NCI-H2171 (cell line): Measurements from ENCODE around the gene KIF19.
A peak's percentile ranks its signal among the peaks of the same experiment; 100 is the strongest.

Experiments
- DNase-seq: peaks from one replicate; lab custom pipeline; 2025; lab: John Stamatoyannopoulos, UW

KIF19 gene

GRCh38 chr17:74304184-74304583, 21.8 kb upstream of the KIF19 start:
- DNase-seq: peak; percentile 13

GRCh38 chr17:74305865-74306654, 20.0 kb upstream of the KIF19 start:
- DNase-seq: peak; percentile 21

- no peak for DNase-seq
These were observed 17.8 kb upstream of the KIF19 start for GRCh38 chr17:74307984-74308773.

- no peak for DNase-seq
These were observed 16.1 kb upstream of the KIF19 start for GRCh38 chr17:74309902-74310301.

- DNase-seq: no peak
These were observed 11.1 kb upstream of the KIF19 start for GRCh38 chr17:74314877-74315276.

- DNase-seq: no peak
These were observed 9.8 kb upstream of the KIF19 start for GRCh38 chr17:74316220-74316619.

GRCh38 chr17:74317071-74317470, 9.0 kb upstream of the KIF19 start:
- no peak for DNase-seq

- DNase-seq: no peak
These were observed 7.6 kb upstream of the KIF19 start for GRCh38 chr17:74318391-74318790.

GRCh38 chr17:74324521-74324920, 1.5 kb upstream of the KIF19 start:
- no peak for DNase-seq

- DNase-seq: no peak
These were observed 667 bp upstream of the KIF19 start for GRCh38 chr17:74325376-74325742.

- DNase-seq: no peak
These were observed 480 bp downstream of the KIF19 start for GRCh38 chr17:74326506-74326905.

- no peak for DNase-seq
These were observed 2.5 kb downstream of the KIF19 start for GRCh38 chr17:74328487-74328886.

- DNase-seq: no peak
These were observed 3.4 kb downstream of the KIF19 start for GRCh38 chr17:74329378-74329777.

GRCh38 chr17:74330446-74330845, 4.4 kb downstream of the KIF19 start:
- no peak for DNase-seq

- peak; percentile 89 for DNase-seq
These were observed 6.1 kb downstream of the KIF19 start for GRCh38 chr17:74332017-74332650.

- peak; percentile 96 for DNase-seq
These were observed 6.8 kb downstream of the KIF19 start for GRCh38 chr17:74332763-74333283.

- no peak for DNase-seq
These were observed 8.5 kb downstream of the KIF19 start for GRCh38 chr17:74334393-74335039.

- DNase-seq: no peak
These were observed 9.6 kb downstream of the KIF19 start for GRCh38 chr17:74335529-74336062.

GRCh38 chr17:74336307-74336706, 10.3 kb downstream of the KIF19 start:
- no peak for DNase-seq

- DNase-seq: peak; percentile 74
These were observed 11.9 kb downstream of the KIF19 start for GRCh38 chr17:74337834-74338500.

- no peak for DNase-seq
These were observed 13.6 kb downstream of the KIF19 start for GRCh38 chr17:74339537-74340195.
